Mononuclear cell (primary cell): ENCODE data around the gene IGF2BP3. TPM values are rescaled to one million over a fixed set of nuclear protein-coding genes. Genes with fewer than 3 reads are reported as not detected.
A peak's percentile ranks its signal among the peaks of the same experiment; 100 is the strongest.

ENCODE experiments used
- H3K27me3 ChIP-seq: 2 replicates; pipeline ENCODE4 v1.6.0; 2011; ENCODE audit warnings: low read length, control low read depth; ENCODE audit not compliant: insufficient read depth
- H3K4me1 ChIP-seq: 2 replicates; pipeline ENCODE4 v1.5.1; 2011; ENCODE audit warnings: mild to moderate bottlenecking, low read length, control low read depth; ENCODE audit not compliant: insufficient read depth
- H3K4me3 ChIP-seq: 2 replicates; pipeline ENCODE4 v1.5.1; 2011; ENCODE audit warnings: mild to moderate bottlenecking, low read length, moderate library complexity
- H3K9me3 ChIP-seq: 2 replicates; pipeline ENCODE4 v1.5.1; 2011; ENCODE audit warnings: low read depth, mild to moderate bottlenecking, control low read depth, low read length
- total RNA-seq: library from RNA; depleted of rRNA; stranded (reverse); fragments of >200 nt; gene quantifications from one replicate; pipeline ENCODE4 v1.2.3, GENCODE V29; 2012

The IGF2BP3 gene
- total RNA-seq, 1 donor, result 13.7 TPM

GRCh38 chr7:23474829-23475575, 4.7 kb upstream of the IGF2BP3 start:
- Histone ChIP-seq H3K9me3 (no peaks in the 10 kb centered on the region), H3K27me3 (peaks cover 92% of the 10 kb centered on the region), H3K4me3 (no peak overlapping the region), H3K4me1 (peaks cover 32% of the 10 kb centered on the region)

- H3K4me1 ChIP-seq, result peaks cover 40% of the 10 kb centered on the region
Measured at GRCh38 chr7:23474094-23474828, 4.0 kb upstream of the IGF2BP3 start.

GRCh38 chr7:23473844-23474093, 3.5 kb upstream of the IGF2BP3 start:
- Histone ChIP-seq H3K4me3 (peak overlapping the region; percentile 7), H3K27me3 (peaks cover 92% of the 10 kb centered on the region), H3K4me1 (peaks cover 45% of the 10 kb centered on the region), H3K9me3 (no peaks in the 10 kb centered on the region)

More at GRCh38 chr7:23474094-23474828, 4.0 kb upstream of the IGF2BP3 start:
- H3K9me3 ChIP-seq, result no peaks in the 10 kb centered on the region
- peak overlapping the region; percentile 7 for H3K4me3 ChIP-seq
- H3K27me3 ChIP-seq, result peaks cover 92% of the 10 kb centered on the region

GRCh38 chr7:23472956-23473843, 2.9 kb upstream of the IGF2BP3 start:
- H3K4me3 ChIP-seq, result no peak overlapping the region
- no peaks in the 10 kb centered on the region for H3K9me3 ChIP-seq
- H3K4me1 ChIP-seq, result peaks cover 50% of the 10 kb centered on the region
- peaks cover 92% of the 10 kb centered on the region for H3K27me3 ChIP-seq

- no peaks in the 10 kb centered on the region for H3K9me3 ChIP-seq
- no peak overlapping the region for H3K4me3 ChIP-seq
- peaks cover 92% of the 10 kb centered on the region for H3K27me3 ChIP-seq
- H3K4me1 ChIP-seq, result peaks cover 56% of the 10 kb centered on the region
Measured at GRCh38 chr7:23472556-23472955, 2.3 kb upstream of the IGF2BP3 start.

DNA sequence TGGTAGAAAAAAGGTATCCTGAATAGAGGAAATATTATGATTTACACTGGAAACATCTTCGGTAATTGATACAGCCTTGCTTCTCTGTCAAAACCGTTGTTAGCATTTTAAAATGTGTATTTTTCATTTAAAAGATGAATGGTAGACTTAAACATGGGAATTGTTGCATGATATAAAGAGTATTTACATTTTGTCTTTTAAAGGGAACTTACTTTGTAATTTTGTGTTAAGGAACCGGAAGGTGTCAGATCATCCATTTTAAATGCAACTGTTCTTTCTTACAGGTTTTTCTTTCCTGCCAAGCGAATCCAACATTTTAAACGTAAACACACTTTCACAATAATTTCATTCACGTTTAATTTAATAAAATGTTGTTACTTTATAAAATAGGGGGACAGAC, 1.8 kb upstream of the IGF2BP3 start:
- Histone ChIP-seq H3K27me3 (peaks cover 92% of the 10 kb centered on the region), H3K9me3 (no peaks in the 10 kb centered on the region), H3K4me1 (peaks cover 56% of the 10 kb centered on the region), H3K4me3 (no peak overlapping the region)

DNA sequence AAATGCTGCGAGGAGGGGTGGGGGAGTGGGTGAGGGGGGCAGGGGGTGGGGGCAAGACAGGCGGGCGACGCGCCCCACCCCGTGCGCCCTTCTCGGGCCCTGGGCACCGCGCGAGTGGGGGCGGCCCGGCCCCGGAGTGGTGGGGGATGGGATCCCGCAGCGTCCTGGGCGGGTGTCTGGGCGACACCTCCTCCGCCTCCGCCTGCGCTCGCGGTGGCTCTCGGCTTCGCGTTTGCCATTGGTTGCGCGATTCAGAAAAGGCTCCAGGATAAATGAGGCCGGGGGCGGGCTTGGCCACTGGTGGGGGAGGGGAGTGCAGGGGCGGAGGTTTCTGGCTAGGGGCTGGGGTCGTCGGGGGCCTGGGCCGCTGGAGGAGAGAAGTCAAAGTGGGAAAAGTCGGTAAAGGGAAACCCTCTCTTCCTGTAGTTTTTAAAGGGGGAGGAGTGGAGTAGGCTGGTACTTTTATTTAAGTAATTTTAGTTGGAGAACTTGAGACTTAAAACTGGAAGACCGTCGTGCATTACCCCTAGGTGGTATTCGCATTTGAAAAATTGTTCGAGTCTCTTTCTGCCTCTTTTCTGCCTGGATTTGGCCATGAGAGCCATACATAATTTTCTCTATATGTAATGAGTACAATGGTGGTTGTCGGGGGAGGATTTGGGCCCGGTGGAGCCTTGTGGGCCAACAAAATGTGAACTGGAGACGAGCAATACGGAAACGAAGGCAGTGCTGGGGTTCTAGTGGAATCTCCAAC, 992 bp upstream of the IGF2BP3 start:
- H3K9me3 ChIP-seq, result no peaks in the 10 kb centered on the region

GRCh38 chr7:23469961-23470250, 385 bp downstream of the IGF2BP3 start:
- no peaks in the 10 kb centered on the region for H3K9me3 ChIP-seq
- peaks cover 92% of the 10 kb centered on the region for H3K27me3 ChIP-seq
- H3K4me3 ChIP-seq, result no peak overlapping the region
- peaks cover 55% of the 10 kb centered on the region for H3K4me1 ChIP-seq

More for the DNA sequence above, 992 bp upstream of the IGF2BP3 start:
- no peak overlapping the region for H3K4me3 ChIP-seq
- H3K27me3 ChIP-seq, result peaks cover 92% of the 10 kb centered on the region
- peaks cover 56% of the 10 kb centered on the region for H3K4me1 ChIP-seq

GRCh38 chr7:23469150-23469960, 936 bp downstream of the IGF2BP3 start:
- H3K4me3 ChIP-seq, result no peak overlapping the region

DNA sequence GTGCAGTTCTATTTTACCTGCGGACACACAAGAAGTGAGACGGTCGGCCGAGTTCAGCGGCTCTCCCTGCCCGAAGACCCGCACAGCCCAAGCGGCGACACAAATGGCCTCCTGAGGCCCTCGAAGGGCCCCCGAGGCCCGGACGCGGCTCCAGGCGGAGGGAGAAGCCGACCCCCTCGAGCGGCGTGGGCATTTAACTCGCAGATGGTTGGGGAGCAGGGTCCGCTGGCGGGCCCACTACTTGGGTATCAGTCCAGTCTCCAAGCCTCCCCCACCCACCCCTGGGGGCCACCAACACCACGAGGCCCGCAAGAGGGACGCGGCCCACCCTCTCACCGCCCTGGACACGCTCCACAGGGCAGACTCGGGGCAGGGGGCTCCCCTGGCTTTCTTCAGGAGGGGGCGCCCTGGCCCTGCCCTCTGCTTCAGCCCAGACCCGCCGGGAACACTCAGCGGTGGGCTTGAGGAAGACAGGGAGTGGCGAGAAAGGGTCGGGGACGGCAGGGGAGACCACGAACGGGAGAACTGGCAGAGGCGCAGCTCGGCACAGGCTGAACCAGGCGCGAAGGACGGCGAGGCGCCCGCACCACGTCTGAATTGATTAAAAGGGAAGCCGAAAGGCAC, 1.7 kb downstream of the IGF2BP3 start:
- H3K4me1 ChIP-seq, result peaks cover 43% of the 10 kb centered on the region
- H3K4me3 ChIP-seq, result no peak overlapping the region
- peaks cover 91% of the 10 kb centered on the region for H3K27me3 ChIP-seq
- H3K9me3 ChIP-seq, result no peaks in the 10 kb centered on the region

More at GRCh38 chr7:23469150-23469960, 936 bp downstream of the IGF2BP3 start:
- H3K9me3 ChIP-seq, result no peaks in the 10 kb centered on the region
- peaks cover 91% of the 10 kb centered on the region for H3K27me3 ChIP-seq
- H3K4me1 ChIP-seq, result peaks cover 50% of the 10 kb centered on the region

DNA sequence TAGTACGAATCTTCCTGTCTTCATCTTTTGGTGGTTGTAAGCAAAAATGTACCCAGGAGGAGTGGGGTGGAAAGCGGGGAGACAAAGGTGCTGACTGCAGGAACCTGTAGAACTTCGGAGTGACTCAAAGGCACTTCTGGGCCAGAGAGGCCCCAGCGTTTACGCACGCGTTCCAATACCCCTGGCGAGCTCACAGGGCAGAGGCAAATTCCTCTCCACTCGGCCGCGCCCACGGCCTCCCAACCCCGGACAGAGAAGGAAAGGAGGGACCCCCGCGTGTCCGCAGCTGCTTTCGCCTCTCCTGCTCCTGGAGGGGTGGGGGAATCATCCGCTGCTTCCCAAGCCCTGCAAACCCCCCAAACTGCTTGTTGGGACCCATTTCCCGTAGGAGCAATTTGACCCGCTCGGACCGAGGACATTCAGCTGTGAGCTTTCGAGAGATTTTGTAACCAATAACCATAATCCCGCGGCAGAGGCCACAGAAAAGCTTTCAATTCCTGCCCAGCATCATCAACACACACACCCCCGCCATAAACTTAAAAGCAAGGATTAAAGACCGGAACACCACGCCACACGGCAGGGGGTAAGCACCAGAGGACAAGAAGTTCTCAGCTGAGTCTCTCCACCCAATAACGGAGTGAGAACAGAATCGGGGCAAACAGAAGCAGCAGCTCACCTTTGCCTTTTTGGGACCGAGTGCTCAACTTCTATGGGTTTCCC, 2.3 kb downstream of the IGF2BP3 start:
- H3K4me3 ChIP-seq, result no peak overlapping the region
- peaks cover 40% of the 10 kb centered on the region for H3K4me1 ChIP-seq
- H3K27me3 ChIP-seq, result peaks cover 91% of the 10 kb centered on the region
- H3K9me3 ChIP-seq, result no peaks in the 10 kb centered on the region

- Histone ChIP-seq H3K9me3 (no peaks in the 10 kb centered on the region), H3K27me3 (peaks cover 90% of the 10 kb centered on the region), H3K4me3 (no peak overlapping the region), H3K4me1 (peaks cover 40% of the 10 kb centered on the region)
Measured at GRCh38 chr7:23467291-23467805, 2.9 kb downstream of the IGF2BP3 start.

DNA sequence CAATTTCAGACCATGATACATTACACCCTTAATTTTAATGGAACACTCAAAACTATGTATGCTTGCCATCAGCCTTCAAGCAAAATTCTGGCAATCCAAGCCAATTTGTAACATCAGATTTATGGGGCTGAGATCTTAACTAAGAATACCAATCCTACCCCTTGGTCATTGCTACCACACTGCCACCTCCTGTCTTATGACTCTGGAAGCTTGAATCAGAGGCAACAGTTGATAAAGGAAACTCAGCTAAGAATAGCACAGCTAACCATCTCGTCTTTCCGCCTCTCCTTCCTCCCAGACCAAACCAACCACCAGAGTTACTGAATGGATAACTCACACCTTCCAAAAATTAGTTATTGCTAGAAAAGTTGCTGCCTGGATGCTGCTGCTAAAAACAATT, 7.4 kb downstream of the IGF2BP3 start:
- Histone ChIP-seq H3K9me3 (no peaks in the 10 kb centered on the region), H3K4me3 (no peak overlapping the region), H3K27me3 (peaks cover 74% of the 10 kb centered on the region), H3K4me1 (peaks cover 2% of the 10 kb centered on the region)
